NB4 (cell line): Measurements from ENCODE around the gene GPR146.

Experiments used
- DNase-seq: peaks from one replicate; pipeline ENCODE4 v3.0.0; 2010; ENCODE audit warnings: low read depth
- H3K4me3 ChIP-seq: one replicate; pipeline ENCODE4 v1.5.1; 2011; ENCODE audit warnings: mild to moderate bottlenecking, low read depth, low read length, moderate library complexity
- MAX ChIP-seq: IDR thresholded peaks from 2 replicates; pipeline ENCODE4 v1.6.1; 2011; ENCODE audit warnings: low read depth, low read length
- MYC ChIP-seq: IDR thresholded peaks from 2 replicates; pipeline ENCODE4 v1.6.1; 2011; ENCODE audit warnings: low read depth, low read length
- POLR2A ChIP-seq: IDR thresholded peaks from 2 replicates; pipeline ENCODE4 v1.6.1; 2011; ENCODE audit warnings: mild to moderate bottlenecking; ENCODE audit not compliant: insufficient read length; ENCODE audit errors: extremely low read depth
- TF ChIP-seq, protein P1 (sequence below): IDR thresholded peaks from one replicate; pipeline ENCODE4 v1.5.1; 2012; ENCODE audit warnings: low read depth, low read length

Gene GPR146

GRCh38 chr7:1052031-1052818 lies 7.9 kb downstream of the GPR146 start:
- TF ChIP-seq POLR2A, result no peak
- no peak for TF ChIP-seq MYC
- TF ChIP-seq, protein P1, sequence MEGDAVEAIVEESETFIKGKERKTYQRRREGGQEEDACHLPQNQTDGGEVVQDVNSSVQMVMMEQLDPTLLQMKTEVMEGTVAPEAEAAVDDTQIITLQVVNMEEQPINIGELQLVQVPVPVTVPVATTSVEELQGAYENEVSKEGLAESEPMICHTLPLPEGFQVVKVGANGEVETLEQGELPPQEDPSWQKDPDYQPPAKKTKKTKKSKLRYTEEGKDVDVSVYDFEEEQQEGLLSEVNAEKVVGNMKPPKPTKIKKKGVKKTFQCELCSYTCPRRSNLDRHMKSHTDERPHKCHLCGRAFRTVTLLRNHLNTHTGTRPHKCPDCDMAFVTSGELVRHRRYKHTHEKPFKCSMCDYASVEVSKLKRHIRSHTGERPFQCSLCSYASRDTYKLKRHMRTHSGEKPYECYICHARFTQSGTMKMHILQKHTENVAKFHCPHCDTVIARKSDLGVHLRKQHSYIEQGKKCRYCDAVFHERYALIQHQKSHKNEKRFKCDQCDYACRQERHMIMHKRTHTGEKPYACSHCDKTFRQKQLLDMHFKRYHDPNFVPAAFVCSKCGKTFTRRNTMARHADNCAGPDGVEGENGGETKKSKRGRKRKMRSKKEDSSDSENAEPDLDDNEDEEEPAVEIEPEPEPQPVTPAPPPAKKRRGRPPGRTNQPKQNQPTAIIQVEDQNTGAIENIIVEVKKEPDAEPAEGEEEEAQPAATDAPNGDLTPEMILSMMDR, result no peak
- TF ChIP-seq MAX, result no peak
- DNase-seq, result no peak
- no peak overlapping the region for H3K4me3 ChIP-seq

GRCh38 chr7:1053002-1053411 lies 8.7 kb downstream of the GPR146 start:
- peak; percentile 41 for DNase-seq
- TF ChIP-seq MAX (no peak), POLR2A (no peak), MYC (no peak)
- TF ChIP-seq, protein P1, result no peak
- no peak overlapping the region for H3K4me3 ChIP-seq

DNA sequence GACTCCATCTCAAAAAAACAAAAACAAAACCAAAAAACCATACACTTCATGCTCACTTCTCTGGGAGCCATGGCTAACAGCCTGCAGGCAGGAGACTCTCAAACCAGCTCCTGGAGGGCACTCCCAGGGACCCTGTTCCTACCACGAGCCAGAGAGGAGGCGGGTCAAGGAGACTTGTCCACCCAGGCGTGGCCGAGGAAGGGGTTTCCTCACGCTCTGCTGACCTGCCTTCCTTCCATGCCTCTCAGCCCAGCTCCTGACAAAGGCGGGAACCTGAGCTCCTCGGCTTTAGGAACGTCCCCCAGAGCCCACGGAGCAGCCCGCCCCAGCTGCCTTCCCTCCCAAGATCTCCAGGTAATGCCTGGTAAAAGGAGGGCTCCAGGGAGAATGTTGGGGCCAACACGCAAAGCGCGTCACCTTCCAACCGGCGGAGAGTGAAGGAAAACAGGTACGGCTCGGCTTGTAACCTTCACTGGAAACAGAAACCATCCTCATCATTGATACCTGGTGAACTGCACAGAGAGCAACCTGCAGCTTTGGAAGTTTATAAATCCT lies 9.5 kb downstream of the GPR146 start:
- no peak overlapping the region for H3K4me3 ChIP-seq
- no peak for TF ChIP-seq POLR2A
- no peak for TF ChIP-seq MAX
- no peak for TF ChIP-seq MYC
- TF ChIP-seq, protein P1, result no peak

GRCh38 chr7:1054438-1054837 lies 10.1 kb downstream of the GPR146 start:
- no peak overlapping the region for H3K4me3 ChIP-seq
- no peak for TF ChIP-seq POLR2A
- no peak for DNase-seq

More for the DNA sequence above, 9.5 kb downstream of the GPR146 start:
- DNase-seq, result no peak

GRCh38 chr7:1054861-1055450 lies 10.6 kb downstream of the GPR146 start:
- DNase-seq, result peak; percentile 93
- peak overlapping the region; percentile 11 for H3K4me3 ChIP-seq
- no peak for TF ChIP-seq MYC
- no peak for TF ChIP-seq POLR2A
- no peak for TF ChIP-seq MAX
- TF ChIP-seq, protein P1, result no peak

GRCh38 chr7:1055491-1055955 lies 11.2 kb downstream of the GPR146 start:
- DNase-seq, result no peak
- no peak for TF ChIP-seq MYC
- peak overlapping the region; percentile 11 for H3K4me3 ChIP-seq
